Mononuclear cell (primary cell): ENCODE results near the gene SEMA4A. TPM values are rescaled to one million over a fixed set of nuclear protein-coding genes. Genes with fewer than 3 reads are reported as not detected.
"Not testable (repeated sequence)": the region's sequence is repeated elsewhere in the genome, so short reads cannot be mapped to it uniquely, and the experiment has no call there.

Experiments
- H3K27me3 ChIP-seq: 2 replicates; pipeline ENCODE4 v1.6.0; 2011; ENCODE audit warnings: low read length, control low read depth; ENCODE audit not compliant: insufficient read depth
- H3K4me1 ChIP-seq: 2 replicates; pipeline ENCODE4 v1.5.1; 2011; ENCODE audit warnings: mild to moderate bottlenecking, low read length, control low read depth; ENCODE audit not compliant: insufficient read depth
- H3K4me3 ChIP-seq: 2 replicates; pipeline ENCODE4 v1.5.1; 2011; ENCODE audit warnings: mild to moderate bottlenecking, low read length, moderate library complexity
- H3K9me3 ChIP-seq: 2 replicates; pipeline ENCODE4 v1.5.1; 2011; ENCODE audit warnings: low read depth, mild to moderate bottlenecking, control low read depth, low read length
- total RNA-seq: library from RNA; depleted of rRNA; stranded (reverse); fragments of >200 nt; gene quantifications from one replicate; pipeline ENCODE4 v1.2.3, GENCODE V29; 2012

SEMA4A gene
- total RNA-seq, 1 donor, result 30.4 TPM

DNA sequence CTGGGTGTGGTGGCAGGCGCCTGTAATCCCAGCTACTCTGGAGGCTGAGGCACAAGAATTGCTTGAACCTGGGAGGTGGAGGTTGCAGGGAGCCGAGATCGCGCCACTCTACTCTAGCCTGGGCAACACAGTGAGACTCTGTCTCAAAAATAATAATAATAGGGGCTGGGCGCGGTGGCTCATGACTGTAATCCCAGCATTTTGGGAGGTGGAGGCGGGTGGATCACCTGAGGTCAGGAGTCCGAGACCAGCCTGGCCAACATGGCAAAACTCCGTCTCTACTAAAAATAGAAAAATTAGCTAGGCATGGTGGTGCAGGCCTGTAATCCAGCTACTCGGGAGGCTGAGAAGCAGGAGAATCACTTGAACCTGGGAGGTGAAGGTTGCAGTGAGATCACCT lies 27.8 kb upstream of the SEMA4A start:
- peaks cover 19% of the 10 kb centered on the region for H3K27me3 ChIP-seq
- peaks cover 84% of the 10 kb centered on the region for H3K4me1 ChIP-seq
- not testable (repeated sequence) for H3K9me3 ChIP-seq, H3K4me3 ChIP-seq

DNA sequence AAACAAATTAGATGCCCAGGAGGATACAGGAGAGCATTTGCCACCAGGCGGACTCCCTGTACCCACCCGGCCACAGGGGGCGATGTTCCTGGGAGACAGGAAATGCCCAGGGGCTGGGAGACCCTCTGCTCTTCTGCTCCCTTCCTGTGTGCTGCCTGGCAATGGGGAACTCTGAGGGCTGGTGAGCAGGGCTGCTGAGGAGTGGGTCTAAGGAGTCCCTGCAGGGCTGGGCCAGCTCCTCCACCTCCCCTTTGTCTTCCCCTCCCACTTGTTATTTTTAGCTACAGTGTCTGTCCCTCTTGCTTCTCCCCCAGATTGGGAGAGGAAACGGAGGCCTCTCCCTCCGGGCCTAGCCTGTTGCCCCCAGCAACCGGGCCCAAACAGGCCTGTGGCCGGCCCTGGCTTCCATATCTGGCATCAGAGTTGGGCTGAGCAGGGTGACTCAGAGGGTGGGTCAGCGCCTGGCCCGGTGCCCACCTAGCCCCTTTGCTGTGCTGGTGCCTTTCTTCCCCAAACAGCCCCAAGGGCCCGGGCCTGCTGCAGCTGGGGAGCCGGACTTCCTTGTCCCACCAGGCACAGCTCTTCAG lies 27.2 kb upstream of the SEMA4A start:
- no peak overlapping the region for H3K4me3 ChIP-seq
- H3K9me3 ChIP-seq, result no peaks in the 10 kb centered on the region

DNA sequence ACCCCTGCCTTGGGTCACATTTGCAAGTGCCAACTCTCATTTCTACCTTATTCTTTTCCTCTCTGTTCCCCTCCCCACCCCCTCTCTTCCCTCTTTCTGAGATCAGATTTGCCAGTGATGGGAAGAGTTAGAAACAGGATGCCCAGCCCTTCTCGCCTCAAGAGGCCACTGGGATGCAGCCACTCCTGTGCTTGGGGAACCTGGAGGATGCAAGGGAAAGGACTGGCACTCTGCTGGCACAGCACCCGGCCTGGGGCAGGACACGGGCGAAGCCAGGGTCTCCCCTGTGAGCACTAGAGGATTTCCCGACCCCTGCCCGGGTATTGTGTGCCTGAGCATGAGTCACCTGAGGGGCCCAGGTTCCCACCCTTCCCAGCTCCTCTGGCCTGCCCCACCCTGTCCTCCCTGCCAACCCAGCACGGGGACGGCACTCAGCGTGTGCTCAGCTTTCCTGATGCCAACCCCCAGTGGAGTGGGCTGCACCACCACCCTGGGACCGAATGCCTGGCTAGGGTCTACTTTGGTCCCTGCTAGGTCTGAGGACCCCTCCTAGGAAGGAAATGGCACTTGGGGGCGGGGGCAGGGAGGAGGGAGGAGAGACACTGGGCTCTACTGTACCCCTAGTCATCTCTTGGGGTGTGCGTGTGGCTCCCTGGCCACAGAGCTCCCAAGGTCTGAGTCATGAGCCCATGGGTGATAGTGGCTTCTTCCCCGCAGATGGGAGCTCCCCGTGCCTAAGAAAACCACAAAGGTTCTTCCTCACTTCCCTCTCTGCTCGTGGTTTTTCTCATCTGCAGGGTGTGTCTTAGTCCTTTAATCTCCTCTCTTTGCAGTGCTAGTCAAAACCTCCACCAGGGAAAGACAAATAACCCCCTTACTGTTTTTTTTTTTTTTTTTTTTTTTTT lies 26.5 kb upstream of the SEMA4A start:
- no peaks in the 10 kb centered on the region for H3K9me3 ChIP-seq
- H3K4me3 ChIP-seq, result no peak overlapping the region
- peaks cover 16% of the 10 kb centered on the region for H3K27me3 ChIP-seq
- peaks cover 80% of the 10 kb centered on the region for H3K4me1 ChIP-seq

More for the DNA sequence above, 27.2 kb upstream of the SEMA4A start:
- peaks cover 19% of the 10 kb centered on the region for H3K27me3 ChIP-seq
- peaks cover 80% of the 10 kb centered on the region for H3K4me1 ChIP-seq

DNA sequence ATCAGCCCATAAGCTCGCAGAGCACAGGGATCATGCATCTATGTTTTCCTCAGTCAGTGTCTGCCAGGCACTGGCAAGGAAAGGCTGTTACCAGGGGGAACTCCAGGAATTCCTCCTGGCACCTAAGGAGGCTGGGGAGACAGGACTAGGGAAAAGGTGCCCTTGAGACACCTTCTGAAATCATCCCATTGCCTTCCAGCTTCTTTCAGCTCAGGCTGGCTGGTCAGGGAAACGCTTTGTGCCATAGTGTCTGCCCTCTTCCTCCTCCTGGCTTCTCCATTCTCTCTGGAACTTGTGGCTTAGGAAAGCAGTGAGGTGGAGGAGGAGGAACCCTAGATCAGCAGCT lies 25.1 kb upstream of the SEMA4A start:
- Histone ChIP-seq H3K27me3 (peaks cover 8% of the 10 kb centered on the region), H3K9me3 (no peaks in the 10 kb centered on the region), H3K4me3 (no peak overlapping the region), H3K4me1 (peaks cover 71% of the 10 kb centered on the region)

DNA sequence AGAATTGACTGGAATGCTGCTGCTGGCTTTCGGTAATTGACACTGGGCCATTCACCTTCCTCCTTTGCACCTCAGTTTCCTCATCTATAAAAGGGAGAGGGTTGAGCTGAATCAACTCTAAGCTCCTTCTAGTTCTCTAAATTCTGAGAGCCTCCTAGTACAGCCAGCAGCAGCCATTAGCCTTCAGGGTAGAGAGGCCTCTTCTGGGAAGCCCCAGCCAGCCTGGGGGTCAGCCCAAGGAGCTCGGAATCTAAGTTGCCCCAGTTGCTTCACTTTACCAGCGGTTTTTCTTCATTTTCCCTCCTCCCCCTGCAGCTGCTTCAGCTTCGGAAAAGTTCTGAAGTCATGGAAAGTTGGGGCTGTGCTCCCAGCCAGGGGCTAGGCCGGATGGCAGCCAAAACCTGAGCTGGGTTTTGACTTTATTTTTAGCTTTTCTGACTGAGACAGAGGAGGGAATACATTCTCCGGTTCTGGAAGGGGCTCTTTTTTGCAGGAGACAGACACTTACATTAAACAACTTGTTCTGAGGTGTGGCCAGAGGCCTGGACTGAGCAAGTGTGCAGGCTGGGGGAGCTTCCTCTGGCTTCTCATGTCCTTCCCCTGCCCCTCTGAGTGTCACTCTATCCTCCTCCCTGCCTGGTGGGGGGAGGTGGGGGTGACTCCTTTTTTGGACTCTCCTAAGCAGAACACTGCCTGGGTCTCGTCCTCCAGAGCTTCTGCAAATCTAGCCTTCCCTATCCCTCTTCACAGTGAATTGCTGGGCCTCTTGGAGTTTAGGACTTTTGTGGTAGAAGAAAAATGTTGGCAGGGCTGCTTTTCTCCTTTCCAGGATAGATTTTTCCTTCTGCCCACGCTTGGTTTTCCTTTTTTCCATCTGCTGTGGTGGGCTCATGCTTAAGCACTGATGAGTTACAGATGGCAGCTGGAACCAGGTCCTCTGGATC lies 24.5 kb upstream of the SEMA4A start:
- Histone ChIP-seq H3K4me1 (peaks cover 64% of the 10 kb centered on the region), H3K4me3 (no peak overlapping the region), H3K27me3 (peaks cover 8% of the 10 kb centered on the region), H3K9me3 (no peaks in the 10 kb centered on the region)

DNA sequence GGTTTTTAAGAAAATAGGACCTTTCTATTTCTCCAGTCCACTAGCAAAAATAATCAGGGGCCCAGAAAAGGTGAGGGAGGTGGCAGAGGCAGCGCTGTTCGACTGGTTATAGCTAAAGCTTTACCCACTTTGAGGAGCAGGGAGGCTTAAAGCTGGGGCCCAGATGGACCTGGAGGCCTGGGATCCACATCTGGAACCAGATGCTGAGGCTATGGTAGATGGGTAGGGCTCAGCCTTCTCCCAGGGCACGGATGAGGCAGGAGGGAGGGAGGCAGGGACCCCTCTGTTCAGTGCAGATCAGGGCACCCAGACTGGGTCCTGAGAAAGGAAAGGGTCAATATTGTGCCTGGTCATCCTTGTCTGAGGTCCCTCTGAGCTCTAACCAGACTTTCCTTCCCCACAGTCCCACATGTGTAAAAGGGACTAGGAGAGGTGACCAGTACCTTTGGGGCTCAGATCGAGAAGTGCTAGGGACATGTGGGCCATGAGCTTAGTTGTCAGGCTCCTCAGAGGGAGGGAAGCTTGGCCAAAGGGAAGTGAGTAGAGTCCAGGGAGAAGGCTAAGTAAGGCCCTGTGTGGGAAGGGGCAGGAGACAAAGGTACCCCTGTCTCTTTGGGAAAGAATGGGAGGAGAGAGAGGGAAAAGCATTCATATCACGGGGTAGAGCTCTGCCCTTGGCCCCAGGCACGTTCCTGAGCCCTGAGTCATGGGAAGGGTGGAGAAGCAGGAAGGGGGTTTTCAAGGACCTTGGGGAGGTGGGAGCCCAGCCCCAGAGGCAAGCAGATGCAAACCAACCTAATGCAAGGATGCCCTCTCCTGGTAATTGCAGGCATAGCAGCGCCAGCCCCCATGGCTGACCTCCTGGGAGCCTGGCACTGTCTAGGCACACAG lies 23.5 kb upstream of the SEMA4A start:
- H3K4me3 ChIP-seq, result no peak overlapping the region
- peaks cover 8% of the 10 kb centered on the region for H3K27me3 ChIP-seq
- H3K4me1 ChIP-seq, result peaks cover 54% of the 10 kb centered on the region
- no peaks in the 10 kb centered on the region for H3K9me3 ChIP-seq

DNA sequence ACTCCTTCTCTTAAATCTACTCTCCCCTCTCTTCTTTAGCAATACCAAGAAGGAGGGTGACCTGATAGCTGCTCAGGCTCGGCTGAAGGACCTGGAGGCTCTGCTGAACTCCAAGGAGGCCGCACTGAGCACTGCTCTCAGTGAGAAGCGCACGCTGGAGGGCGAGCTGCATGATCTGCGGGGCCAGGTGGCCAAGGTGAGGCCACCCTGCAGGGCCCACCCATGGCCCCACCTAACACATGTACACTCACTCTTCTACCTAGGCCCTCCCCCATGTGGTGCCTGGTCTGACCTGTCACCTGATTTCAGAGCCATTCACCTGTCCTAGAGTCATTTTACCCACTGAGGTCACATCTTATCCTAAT lies 22.8 kb upstream of the SEMA4A start:
- H3K4me3 ChIP-seq, result no peak overlapping the region
- peaks cover 8% of the 10 kb centered on the region for H3K27me3 ChIP-seq
- peaks cover 48% of the 10 kb centered on the region for H3K4me1 ChIP-seq
- no peaks in the 10 kb centered on the region for H3K9me3 ChIP-seq

DNA sequence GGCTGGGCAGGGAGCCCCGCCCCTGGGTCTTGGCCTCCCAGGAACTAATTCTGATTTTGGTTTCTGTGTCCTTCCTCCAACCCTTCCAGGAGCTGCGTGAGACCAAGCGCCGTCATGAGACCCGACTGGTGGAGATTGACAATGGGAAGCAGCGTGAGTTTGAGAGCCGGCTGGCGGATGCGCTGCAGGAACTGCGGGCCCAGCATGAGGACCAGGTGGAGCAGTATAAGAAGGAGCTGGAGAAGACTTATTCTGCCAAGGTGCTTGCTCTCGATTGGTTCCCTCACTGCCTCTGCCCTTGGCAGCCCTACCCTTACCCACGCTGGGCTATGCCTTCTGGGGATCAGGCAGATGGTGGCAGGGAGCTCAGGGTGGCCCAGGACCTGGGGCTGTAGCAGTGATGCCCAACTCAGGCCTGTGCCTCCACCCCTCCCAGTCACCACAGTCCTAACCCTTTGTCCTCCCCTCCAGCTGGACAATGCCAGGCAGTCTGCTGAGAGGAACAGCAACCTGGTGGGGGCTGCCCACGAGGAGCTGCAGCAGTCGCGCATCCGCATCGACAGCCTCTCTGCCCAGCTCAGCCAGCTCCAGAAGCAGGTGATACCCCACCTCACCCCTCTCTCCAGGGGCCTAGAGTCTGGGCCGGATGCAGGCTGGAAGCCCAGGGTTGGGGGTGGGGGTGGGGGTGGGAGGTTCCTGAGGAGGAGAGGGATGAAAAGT lies 18.5 kb upstream of the SEMA4A start:
- Histone ChIP-seq H3K4me3 (no peak overlapping the region), H3K4me1 (peaks cover 5% of the 10 kb centered on the region), H3K27me3 (no peaks in the 10 kb centered on the region), H3K9me3 (no peaks in the 10 kb centered on the region)

DNA sequence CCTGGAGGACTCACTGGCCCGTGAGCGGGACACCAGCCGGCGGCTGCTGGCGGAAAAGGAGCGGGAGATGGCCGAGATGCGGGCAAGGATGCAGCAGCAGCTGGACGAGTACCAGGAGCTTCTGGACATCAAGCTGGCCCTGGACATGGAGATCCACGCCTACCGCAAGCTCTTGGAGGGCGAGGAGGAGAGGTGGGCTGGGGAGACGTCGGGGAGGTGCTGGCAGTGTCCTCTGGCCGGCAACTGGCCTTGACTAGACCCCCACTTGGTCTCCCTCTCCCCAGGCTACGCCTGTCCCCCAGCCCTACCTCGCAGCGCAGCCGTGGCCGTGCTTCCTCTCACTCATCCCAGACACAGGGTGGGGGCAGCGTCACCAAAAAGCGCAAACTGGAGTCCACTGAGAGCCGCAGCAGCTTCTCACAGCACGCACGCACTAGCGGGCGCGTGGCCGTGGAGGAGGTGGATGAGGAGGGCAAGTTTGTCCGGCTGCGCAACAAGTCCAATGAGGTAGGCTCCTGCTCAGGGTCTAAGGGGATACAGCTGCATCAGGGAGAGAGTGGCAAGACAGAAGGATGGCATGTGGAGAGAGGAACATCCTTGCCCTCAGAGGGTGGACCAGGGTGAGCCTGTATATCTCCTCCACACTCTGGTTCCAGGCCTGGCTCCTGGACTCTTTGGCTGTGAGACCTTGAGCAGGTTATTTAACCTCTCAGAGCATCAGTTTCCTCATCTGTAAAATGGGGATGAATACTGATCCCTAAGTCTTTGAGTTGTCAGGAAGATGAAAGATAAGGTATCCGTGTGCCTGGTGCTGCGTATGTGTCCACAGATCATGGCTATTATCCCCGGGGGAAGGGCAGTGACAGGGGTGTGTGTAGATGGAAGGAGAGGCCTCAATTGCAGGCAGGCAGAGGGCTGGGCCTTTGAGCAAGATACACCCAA lies 17.2 kb upstream of the SEMA4A start:
- Histone ChIP-seq H3K27me3 (no peaks in the 10 kb centered on the region), H3K9me3 (no peaks in the 10 kb centered on the region), H3K4me1 (no peaks in the 10 kb centered on the region), H3K4me3 (no peak overlapping the region)

DNA sequence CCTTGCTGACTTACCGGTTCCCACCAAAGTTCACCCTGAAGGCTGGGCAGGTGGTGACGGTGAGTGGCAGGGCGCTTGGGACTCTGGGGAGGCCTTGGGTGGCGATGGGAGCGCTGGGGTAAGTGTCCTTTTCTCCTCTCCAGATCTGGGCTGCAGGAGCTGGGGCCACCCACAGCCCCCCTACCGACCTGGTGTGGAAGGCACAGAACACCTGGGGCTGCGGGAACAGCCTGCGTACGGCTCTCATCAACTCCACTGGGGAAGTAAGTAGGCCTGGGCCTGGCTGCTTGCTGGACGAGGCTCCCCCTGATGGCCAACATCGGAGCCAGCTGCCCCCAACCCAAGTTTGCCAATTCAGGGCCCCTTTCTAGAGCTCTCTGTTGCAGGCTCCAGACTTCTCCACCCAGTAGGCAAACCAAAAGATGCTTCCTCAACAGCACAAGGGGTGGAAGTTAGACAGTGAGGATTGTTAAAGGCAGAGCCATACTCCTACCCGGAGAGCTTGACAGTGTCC lies 16.4 kb upstream of the SEMA4A start:
- Histone ChIP-seq H3K4me1 (no peaks in the 10 kb centered on the region), H3K27me3 (no peaks in the 10 kb centered on the region), H3K4me3 (no peak overlapping the region), H3K9me3 (no peaks in the 10 kb centered on the region)

DNA sequence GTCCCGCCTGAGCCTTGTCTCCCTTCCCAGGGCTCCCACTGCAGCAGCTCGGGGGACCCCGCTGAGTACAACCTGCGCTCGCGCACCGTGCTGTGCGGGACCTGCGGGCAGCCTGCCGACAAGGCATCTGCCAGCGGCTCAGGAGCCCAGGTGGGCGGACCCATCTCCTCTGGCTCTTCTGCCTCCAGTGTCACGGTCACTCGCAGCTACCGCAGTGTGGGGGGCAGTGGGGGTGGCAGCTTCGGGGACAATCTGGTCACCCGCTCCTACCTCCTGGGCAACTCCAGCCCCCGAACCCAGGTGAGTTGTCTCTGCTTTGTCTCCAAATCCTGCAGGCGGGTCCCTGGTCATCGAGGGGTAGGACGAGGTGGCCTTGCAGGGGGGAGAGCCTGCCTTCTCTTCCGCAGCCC lies 14.9 kb upstream of the SEMA4A start:
- no peak overlapping the region for H3K4me3 ChIP-seq
- H3K9me3 ChIP-seq, result no peaks in the 10 kb centered on the region
- H3K27me3 ChIP-seq, result no peaks in the 10 kb centered on the region
- no peaks in the 10 kb centered on the region for H3K4me1 ChIP-seq

DNA sequence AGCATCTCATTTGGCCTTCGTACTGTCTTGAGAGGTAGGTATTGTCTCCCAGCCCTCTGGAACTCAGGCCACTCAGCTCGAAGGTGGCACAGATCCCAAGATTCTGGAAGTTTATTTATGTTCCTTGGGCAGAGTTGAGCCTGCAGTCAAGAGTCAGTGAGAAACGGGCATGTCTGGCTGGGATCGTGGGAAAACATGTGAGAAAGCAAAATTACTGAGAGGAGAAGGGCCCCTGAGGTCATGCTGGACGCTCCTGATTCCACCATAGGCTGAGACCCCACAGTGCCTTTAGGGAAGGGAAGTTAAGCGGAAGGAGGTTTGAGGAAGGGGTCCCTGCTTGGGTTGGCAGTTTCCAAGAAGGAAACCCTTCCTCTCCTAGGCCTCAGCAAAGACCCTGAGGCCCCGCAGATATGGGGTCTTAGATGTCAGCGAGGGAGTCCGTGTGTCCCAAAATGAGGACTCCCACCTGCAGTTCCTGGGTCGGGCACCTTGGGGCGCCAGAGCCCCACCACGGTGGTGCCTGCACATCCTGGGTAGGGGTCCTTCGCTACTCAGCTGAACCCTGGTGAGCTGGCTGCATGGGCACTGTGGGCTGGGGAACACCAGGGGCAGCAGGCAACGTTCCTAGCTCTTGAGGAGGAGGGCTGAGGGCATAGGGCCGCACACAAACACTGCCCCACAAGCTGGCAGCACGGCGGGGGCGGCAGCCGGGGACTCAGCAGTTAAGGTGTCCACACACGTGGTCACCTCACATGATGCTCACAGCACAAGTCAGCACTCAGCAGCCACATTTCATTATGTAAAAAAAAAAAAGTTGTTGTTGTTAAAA lies 12.3 kb upstream of the SEMA4A start:
- Histone ChIP-seq H3K9me3 (no peaks in the 10 kb centered on the region), H3K4me3 (no peak overlapping the region), H3K4me1 (peaks cover 4% of the 10 kb centered on the region), H3K27me3 (no peaks in the 10 kb centered on the region)
